ENCODE data around the gene ESYT1. TPM values are rescaled to one million over a fixed set of nuclear protein-coding genes. Genes with fewer than 3 reads are reported as not detected.

ESYT1 gene
- total and polyA plus RNA-seq, 10 of the 15 experiments (the other 5 are each of a cell fraction or from before 2014, with no cell fraction given), result 47.5 to 120 (median 87.1) TPM

DNA sequence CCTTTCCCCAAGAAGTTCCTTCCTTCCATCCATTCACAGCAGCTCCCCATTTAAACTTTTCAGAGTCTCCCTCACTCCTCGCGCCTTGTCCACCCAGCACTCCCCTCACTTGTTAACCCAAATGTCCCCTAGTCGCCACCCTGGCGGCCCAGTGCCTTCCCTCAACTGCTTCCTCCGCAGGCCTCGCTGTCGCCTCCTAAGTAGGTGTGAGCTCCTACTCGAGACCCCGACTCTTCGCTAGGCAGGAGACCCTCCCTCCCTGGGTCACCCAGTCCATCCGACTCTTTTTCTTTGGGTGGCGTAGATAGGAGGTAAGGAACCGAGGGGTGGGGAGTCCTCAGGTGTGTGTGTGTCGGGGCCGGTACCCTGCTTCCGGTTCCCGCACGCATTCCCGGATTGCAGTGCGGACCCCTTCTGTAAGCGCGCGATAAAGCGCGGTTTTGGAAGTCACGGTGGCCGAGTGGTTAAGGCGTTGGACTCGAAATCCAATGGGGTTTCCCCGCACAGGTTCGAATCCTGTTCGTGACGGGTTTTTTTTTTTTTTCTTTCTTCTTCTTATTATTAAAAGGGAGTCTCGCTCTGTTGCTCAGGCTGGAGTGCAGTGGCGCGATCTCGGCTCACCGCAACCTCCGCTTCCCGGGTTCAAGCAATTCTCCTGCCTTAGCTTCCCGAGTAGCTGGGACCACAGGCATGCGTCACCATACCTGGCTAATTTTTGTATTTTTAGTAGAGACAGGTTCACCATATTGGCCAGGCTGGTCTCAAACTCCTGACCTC lies 62.0 kb downstream of the ESYT1 start:
- peak overlapping the region; percentile 87 for H3K9ac ChIP-seq (ENCODE audit: control insufficient read depth, insufficient read depth, low read length)
- no peaks in the 10 kb centered on the region for H3K27me3 ChIP-seq (replicated peaks in 1 of 2; ENCODE audit: control insufficient read depth in 2 of 2, insufficient read depth in 2 of 2, low read length in 1 of 2)
- H3K27ac ChIP-seq (ENCODE audit: control insufficient read depth, insufficient read depth), result peak overlapping the region; percentile 91
- 2% methylated on average over 40 of the region's 42 CpGs for WGBS (ENCODE audit: insufficient coverage, insufficient replicate concordance, low lambda C conversion rate, missing lambda C conversion rate)
- intact Hi-C loops (cut with micrococcal nuclease; ENCODE audit: unreplicated experiment), result loop anchor here (1.0 to 10.0 kb wide), 6 partner anchors 31 to 455 kb away; partner anchors contain the start of gene MYL6
- SMC1A ChIA-PET (ENCODE audit: uncharacterized antibody, unreplicated experiment), result interaction anchor here (0.9 to 6.2 kb wide), 15 partner anchors 14 to 1692 kb away, joined by 3 to 68 read pairs (median 5); partner anchors contain the start of genes ESYT1, PA2G4, RNF41 and ZC3H10
- H3K4me1 ChIP-seq (ENCODE audit: control insufficient read depth, insufficient read depth, low read length), result 0 out of 2 replicates have a peak, but pooled peaks cover 4% of the 10 kb centered on the region
- no peaks in the 10 kb centered on the region; the same call in 1 of the 2 replicates for H4K20me1 ChIP-seq (ENCODE audit: control insufficient read depth, insufficient read depth)
- no peaks in the 10 kb centered on the region for H3K36me3 ChIP-seq (ENCODE audit: control insufficient read depth in 2 of 2, insufficient read depth in 2 of 2, low read length in 1 of 2)
- RAD21 ChIA-PET (ENCODE audit: unreplicated experiment), result interaction anchor here (0.6 to 4.6 kb wide), 23 partner anchors 17 to 452 kb away, joined by 3 to 98 read pairs (median 7); partner anchors contain the start of genes ANKRD52, CNPY2, COQ10A and ESYT1
- CTCF ChIA-PET, result interaction anchor here (0.6 to 8.9 kb wide), 33 partner anchors 12 to 461 kb away, joined by 3 to 129 read pairs (median 4); partner anchors contain the start of genes ANKRD52, CD63, ESYT1 and MYL6
- BruUV-seq (replicated peaks), result no TSS peak
- peak overlapping the region; percentile 77 for H3K4me3 ChIP-seq
- H2AFZ ChIP-seq (ENCODE audit: control insufficient read depth, low read depth, low read length), result peak overlapping the region; percentile 96
- ATAC-seq (peak; percentile 62), DNase-seq (ENCODE audit: low read depth, low spot score) (peak; percentile 83), FAIRE-seq (no peak)
- H3K9me3 ChIP-seq (replicated peaks; ENCODE audit: control insufficient read depth, insufficient read depth, low read length), result no peaks in the 10 kb centered on the region
- in situ Hi-C loops (cut with MboI), result loop anchor here (5.0 kb wide), 2 partner anchors 58 to 277 kb away; partner anchors contain the start of gene SPRYD4
- H3K4me2 ChIP-seq (ENCODE audit: control insufficient read depth, insufficient read depth), result peak overlapping the region; percentile 99
- POLR2A ChIA-PET, result interaction anchor here (0.6 to 7.7 kb wide), 16 partner anchors 31 to 414 kb away, joined by 3 to 68 read pairs (median 6); partner anchors contain the start of genes ANKRD52, ESYT1, MYL6 and PA2G4
- peaks cover 27% of the 10 kb centered on the region for H3K79me2 ChIP-seq (ENCODE audit: control insufficient read depth, insufficient read depth, low read length)
- peak in 1 of 2 experiments; percentile 22; a peak in 1 of 3 replicates for TF ChIP-seq EGR1 (IDR thresholded peaks at IDR 0.05; ENCODE audit: borderline replicate concordance in 1 of 2, low read depth in 2 of 2, low read length in 2 of 2)
- peak; percentile 80 for TF ChIP-seq SMARCA5 (IDR thresholded peaks at IDR 0.05)
- TF ChIP-seq TBL1XR1 (IDR thresholded peaks at IDR 0.05; ENCODE audit: low read depth, low read length), result peak; percentile 72; the same call in 1 of the 2 replicates
- TF ChIP-seq TCF7 (IDR thresholded peaks at IDR 0.05; ENCODE audit: borderline replicate concordance), result peak; percentile 56; the same call in 1 of the 2 replicates
- peak; percentile 91 for TF ChIP-seq TARDBP (IDR thresholded peaks at IDR 0.05; ENCODE audit: borderline replicate concordance)
- TF ChIP-seq, protein P1, sequence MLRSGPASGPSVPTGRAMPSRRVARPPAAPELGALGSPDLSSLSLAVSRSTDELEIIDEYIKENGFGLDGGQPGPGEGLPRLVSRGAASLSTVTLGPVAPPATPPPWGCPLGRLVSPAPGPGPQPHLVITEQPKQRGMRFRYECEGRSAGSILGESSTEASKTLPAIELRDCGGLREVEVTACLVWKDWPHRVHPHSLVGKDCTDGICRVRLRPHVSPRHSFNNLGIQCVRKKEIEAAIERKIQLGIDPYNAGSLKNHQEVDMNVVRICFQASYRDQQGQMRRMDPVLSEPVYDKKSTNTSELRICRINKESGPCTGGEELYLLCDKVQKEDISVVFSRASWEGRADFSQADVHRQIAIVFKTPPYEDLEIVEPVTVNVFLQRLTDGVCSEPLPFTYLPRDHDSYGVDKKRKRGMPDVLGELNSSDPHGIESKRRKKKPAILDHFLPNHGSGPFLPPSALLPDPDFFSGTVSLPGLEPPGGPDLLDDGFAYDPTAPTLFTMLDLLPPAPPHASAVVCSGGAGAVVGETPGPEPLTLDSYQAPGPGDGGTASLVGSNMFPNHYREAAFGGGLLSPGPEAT (IDR thresholded peaks at IDR 0.05; ENCODE audit: low read depth), result peak; percentile 61; the same call in 1 of the 2 replicates
- TF ChIP-seq IKZF1 (conservative IDR thresholded peaks at IDR 0.05), result peak; percentile 72; the same call in 1 of the 2 replicates
- peak; percentile 57 for TF ChIP-seq CHD2 (IDR thresholded peaks at IDR 0.05; ENCODE audit: borderline replicate concordance, low read depth, low read length)
- TF ChIP-seq SMC3 (IDR thresholded peaks at IDR 0.05; ENCODE audit: borderline replicate concordance, low read length), result no peak
- TF ChIP-seq FOXK2 (IDR thresholded peaks at IDR 0.05), result no peak
- TF ChIP-seq HDGF (IDR thresholded peaks at IDR 0.05), result peak; percentile 13; the same call in 1 of the 2 replicates
- 0 out of 2 replicates have a peak, but pooled peaks have one; percentile 57 for TF ChIP-seq ZNF217 (IDR thresholded peaks at IDR 0.05)
- TF ChIP-seq TCF3 (IDR thresholded peaks at IDR 0.05; ENCODE audit: borderline replicate concordance, insufficient read depth, low read depth, low read length), result 0 out of 2 replicates have a peak, but pooled peaks have one; percentile 18
- 0 out of 2 replicates have a peak, but pooled peaks have one; percentile 39 for TF ChIP-seq YY1 (IDR thresholded peaks at IDR 0.05; ENCODE audit: low read depth, low read length)
- TF ChIP-seq MEF2A (IDR thresholded peaks at IDR 0.05; ENCODE audit: insufficient read depth, low read depth, low read length), result no peak
- peak; percentile 49; the same call in 1 of the 3 replicates for TF ChIP-seq POU2F2 (IDR thresholded peaks at IDR 0.05; ENCODE audit: borderline replicate concordance, low read depth, low read length)
- TF ChIP-seq IKZF2 (IDR thresholded peaks at IDR 0.05), result peak; percentile 44 to 83
- peak; percentile 89 for TF ChIP-seq SREBF2 (IDR thresholded peaks at IDR 0.05; ENCODE audit: low read length)
